GM19025 (cell line): ENCODE results near the gene RAB28.

Experiments used
- ATAC-seq: cut with Tn5 transposase; IDR thresholded peaks from one replicate; pipeline ENCODE4 v1.9.1; 2021; ENCODE audit warnings: mild to moderate bottlenecking, low read depth, moderate library complexity; ENCODE audit not compliant: unreplicated experiment

RAB28 gene

GRCh38 chr4:13511101-13511500 lies 27.0 kb upstream of the RAB28 start:
- ATAC-seq = no peak

GRCh38 chr4:13509442-13509841 lies 25.3 kb upstream of the RAB28 start:
- no peak for ATAC-seq

GRCh38 chr4:13504374-13504773 lies 20.2 kb upstream of the RAB28 start:
- ATAC-seq = no peak

- no peak for ATAC-seq
Observed at GRCh38 chr4:13498469-13498868, 14.3 kb upstream of the RAB28 start.

GRCh38 chr4:13496605-13497004 lies 12.5 kb upstream of the RAB28 start:
- no peak for ATAC-seq

GRCh38 chr4:13495753-13496152 lies 11.6 kb upstream of the RAB28 start:
- no peak for ATAC-seq

- no peak for ATAC-seq
Observed at GRCh38 chr4:13493793-13494192, 9.7 kb upstream of the RAB28 start.

- no peak for ATAC-seq
Observed at GRCh38 chr4:13492747-13493146, 8.6 kb upstream of the RAB28 start.

- peak; percentile 22 for ATAC-seq
Observed at GRCh38 chr4:13484749-13485221, 645 bp upstream of the RAB28 start.

GRCh38 chr4:13483768-13484121 lies 395 bp downstream of the RAB28 start:
- ATAC-seq = peak; percentile 12

- no peak for ATAC-seq
Observed at GRCh38 chr4:13483136-13483767, 888 bp downstream of the RAB28 start.

- ATAC-seq = no peak
Observed at GRCh38 chr4:13481569-13481968, 2.6 kb downstream of the RAB28 start.

- no peak for ATAC-seq
Observed at GRCh38 chr4:13478707-13479106, 5.4 kb downstream of the RAB28 start.

- ATAC-seq = no peak
Observed at GRCh38 chr4:13478131-13478530, 6.0 kb downstream of the RAB28 start.

GRCh38 chr4:13476915-13477314 lies 7.2 kb downstream of the RAB28 start:
- ATAC-seq = no peak

- ATAC-seq = no peak
Observed at GRCh38 chr4:13476152-13476551, 8.0 kb downstream of the RAB28 start.

GRCh38 chr4:13471400-13471799 lies 12.7 kb downstream of the RAB28 start:
- no peak for ATAC-seq

GRCh38 chr4:13470379-13470778 lies 13.8 kb downstream of the RAB28 start:
- peak; percentile 76 for ATAC-seq

GRCh38 chr4:13464973-13465372 lies 19.2 kb downstream of the RAB28 start:
- no peak for ATAC-seq

- ATAC-seq = no peak
Observed at GRCh38 chr4:13464543-13464942, 19.6 kb downstream of the RAB28 start.

GRCh38 chr4:13461191-13461905 lies 22.8 kb downstream of the RAB28 start:
- no peak for ATAC-seq

- no peak for ATAC-seq
Observed at GRCh38 chr4:13455411-13455810, 28.7 kb downstream of the RAB28 start.
